Panc1 (cell line): ENCODE data around the gene WAC. TPM values are rescaled to one million over a fixed set of nuclear protein-coding genes. Genes with fewer than 3 reads are reported as not detected.

Source experiments
- ATAC-seq: fragments of 200-7000 bp; cut with Tn5 transposase; 2 replicates; pipeline ENCODE4 v1.9.1; 2020; ENCODE audit warnings: mild to moderate bottlenecking, moderate library complexity
- BruUV-seq: library from RNA; stranded (reverse); fragments of 400-500 nt; replicated peaks from 2 replicates; lab custom pipeline; 2021; lab: Mats Ljungman, UMichigan
- CTCF ChIA-PET: fragments of 300-600 bp; sonication (Branson Sonifier 250); formaldehyde crosslinking; loops from one replicate; lab custom pipeline; 2022; ENCODE audit warnings: antibody characterized with exemption; lab: Charles Lee
- POLR2A ChIA-PET: fragments of 300-600 bp; sonication (Branson Sonifier 250); formaldehyde crosslinking; loops from one replicate; lab custom pipeline; 2022; ENCODE audit warnings: antibody characterized with exemption; lab: Charles Lee
- DNase-seq: peaks from one replicate; pipeline ENCODE4 v3.0.0-alpha.2; 2010; ENCODE audit warnings: low read depth, low spot score
- H3K27ac ChIP-seq: 2 replicates; pipeline ENCODE4 v1.5.1; 2011; ENCODE audit warnings: mild to moderate bottlenecking, low read length, inconsistent platforms
- H3K27me3 ChIP-seq: fragments of 200-500 bp; sonication (Bioruptor generic); 2 replicates; pipeline ENCODE4 v1.6.0; 2014; ENCODE audit warnings: low read length, inconsistent platforms; ENCODE audit not compliant: control insufficient read depth, insufficient read depth
- H3K36me3 ChIP-seq: fragments of 200-500 bp; sonication (Bioruptor generic); 2 replicates; pipeline ENCODE4 v1.5.1; 2014; ENCODE audit warnings: inconsistent platforms, mild to moderate bottlenecking, low read length, moderate library complexity; ENCODE audit not compliant: control insufficient read depth, insufficient read depth
- H3K4me1 ChIP-seq: 2 replicates; pipeline ENCODE4 v1.5.1; 2011; ENCODE audit warnings: inconsistent platforms, mild to moderate bottlenecking, low read length, moderate library complexity; ENCODE audit not compliant: control insufficient read depth, insufficient read depth
- H3K4me3 ChIP-seq, 2 experiments: 2 replicates each; pipeline ENCODE4 v1.5.1; 2011 to 2012; ENCODE audit warnings: low read depth in 2 of 2, low read length in 2 of 2, mild to moderate bottlenecking in 2 of 2, inconsistent platforms in 1 of 2, moderate library complexity in 1 of 2
- H3K9me3 ChIP-seq: fragments of 200-500 bp; sonication (Bioruptor generic); 2 replicates; pipeline ENCODE4 v1.5.1; 2014; ENCODE audit warnings: low read depth, mild to moderate bottlenecking, inconsistent platforms, low read length, moderate library complexity; ENCODE audit not compliant: control insufficient read depth, insufficient read depth
- CTCF ChIP-seq: fragments of 450-650 bp; IDR thresholded peaks from 2 replicates; pipeline ENCODE4 v1.5.1; 2017; ENCODE audit warnings: mild to moderate bottlenecking
- POLR2AphosphoS5 ChIP-seq: IDR thresholded peaks from 2 replicates; pipeline ENCODE4 v1.6.1; 2012; ENCODE audit warnings: mild to moderate bottlenecking, low read depth, low read length, moderate library complexity
- REST ChIP-seq, 2 experiments: IDR thresholded peaks; 2 replicates each; pipeline ENCODE4 v1.6.1; 2011 to 2012; ENCODE audit warnings: low read depth in 2 of 2, control low read depth in 1 of 2, low read length in 1 of 2, mild to moderate bottlenecking in 1 of 2, moderate library complexity in 1 of 2; ENCODE audit not compliant: insufficient read depth in 1 of 2
- SIN3A ChIP-seq: IDR thresholded peaks from 2 replicates; pipeline ENCODE4 v1.6.1; 2012; ENCODE audit warnings: low read depth, mild to moderate bottlenecking, low read length, moderate library complexity, borderline replicate concordance; ENCODE audit not compliant: insufficient read depth
- TCF7L2 ChIP-seq: IDR thresholded peaks from 2 replicates; pipeline ENCODE4 v1.6.1; 2011; ENCODE audit warnings: mild to moderate bottlenecking, low read depth, low read length, inconsistent platforms
- in situ Hi-C: cut with HindIII; loops from 2 replicates; pipeline ENCODE4 v1.10.0; 2016; ENCODE audit warnings: low sequenced_read_pairs, low pct_unique_long_range_greater_than_20kb
- intact Hi-C: fragments of 100-400 bp; cut with micrococcal nuclease; formaldehyde crosslinking; loops from one replicate; pipeline ENCODE4 v1.10.0; 2022; ENCODE audit not compliant: unreplicated experiment
- total RNA-seq: library from RNA; stranded (reverse); gene quantifications from one replicate; pipeline ENCODE4 v1.2.1, GENCODE V29; 2021; ENCODE audit not compliant: unreplicated experiment

WAC gene
- total RNA-seq, 1 experiment from 2014 or later, result 70.7 TPM

GRCh38 chr10:28495084-28495483 is 37.8 kb upstream of the WAC start:
- no TSS peak for BruUV-seq
- Histone ChIP-seq H3K4me1 (no peaks in the 10 kb centered on the region), H3K4me3 (no peak overlapping the region), H3K36me3 (no peaks in the 10 kb centered on the region), H3K27me3 (no peaks in the 10 kb centered on the region), H3K9me3 (no peaks in the 10 kb centered on the region), H3K27ac (no peak overlapping the region)
- in situ Hi-C loops, result no loop called here
- CTCF ChIA-PET, result no interaction called here
- DNase-seq (no peak), ATAC-seq (no peak)
- intact Hi-C loops, result no loop called here
- POLR2A ChIA-PET, result no interaction called here
- no peak for TF ChIP-seq SIN3A
- no peak for TF ChIP-seq REST (IDR thresholded peaks at IDR 0.05; ENCODE audit: insufficient read depth in 1 of 2, low read depth in 2 of 2, low read length in 1 of 2)
- TF ChIP-seq CTCF, result no peak
- TF ChIP-seq POLR2AphosphoS5, result no peak
- no peak for TF ChIP-seq TCF7L2

- Histone ChIP-seq H3K4me1 (no peaks in the 10 kb centered on the region), H3K27ac (no peak overlapping the region), H3K27me3 (no peaks in the 10 kb centered on the region), H3K9me3 (no peaks in the 10 kb centered on the region), H3K36me3 (no peaks in the 10 kb centered on the region), H3K4me3 (no peak overlapping the region)
- no peak for ATAC-seq
- ChIA-PET POLR2A (no interaction called here), CTCF (no interaction called here)
- DNase-seq, result no peak
- intact Hi-C loops, result no loop called here
- in situ Hi-C loops, result no loop called here
- TF ChIP-seq SIN3A (no peak), REST (IDR thresholded peaks at IDR 0.05; ENCODE audit: insufficient read depth in 1 of 2, low read depth in 2 of 2, low read length in 1 of 2) (no peak)
- BruUV-seq, result no TSS peak
These were observed 36.9 kb upstream of the WAC start for GRCh38 chr10:28496017-28496416.
